Measurements from ENCODE around the gene GPR155. TPM values are rescaled to one million over a fixed set of nuclear protein-coding genes. Genes with fewer than 3 reads are reported as not detected.

GPR155 gene
- total RNA-seq, 2 experiments from 2014 or later = 1.9 TPM

GRCh38 chr2:174487820-174488162 is 962 bp upstream of the GPR155 start:
- Histone ChIP-seq H3K4me1 (ENCODE audit: insufficient read depth, low read length, poor library complexity, severe bottlenecking) (peaks cover 20% of the 10 kb centered on the region), H3K9me3 (ENCODE audit: low read length) (no peaks in the 10 kb centered on the region), H3K4me3 (ENCODE audit: low read depth, low read length, poor library complexity, severe bottlenecking) (peak overlapping the region; percentile 70), H3K79me2 (ENCODE audit: insufficient read depth, low read depth, low read length) (no peaks in the 10 kb centered on the region), H3K36me3 (ENCODE audit: insufficient read depth, low read length) (no peaks in the 10 kb centered on the region), H3K4me2 (ENCODE audit: low read length) (peak overlapping the region; percentile 78), H4K20me1 (ENCODE audit: insufficient read depth, low read length) (no peaks in the 10 kb centered on the region), H3K27ac (ENCODE audit: low read depth, low read length, poor library complexity, severe bottlenecking) (no peak overlapping the region), H3K9me2 (ENCODE audit: insufficient read depth, low read length) (no peaks in the 10 kb centered on the region), H2AFZ (ENCODE audit: low read length) (peak overlapping the region; percentile 98; the same call in 1 of the 2 replicates)
- ChIA-PET CTCF (ENCODE audit: unreplicated experiment) (no interaction called here), POLR2A (interaction anchor here (0.7 to 1.6 kb wide), 5 partner anchors 14 to 611 kb away, joined by 3 to 7 read pairs (median 4); no protein-coding TSS in a partner anchor)
- DNase-seq (ENCODE audit: low spot score) = no peak
- TSS peak; percentile 96 for BruUV-seq (replicated peaks)
- TF ChIP-seq EZH2phosphoT487 (IDR thresholded peaks at IDR 0.05; ENCODE audit: borderline replicate concordance, low read depth, low read length) = no peak
- no peak for TF ChIP-seq CTCF (conservative IDR thresholded peaks at IDR 0.05; ENCODE audit: low read length)
- intact Hi-C loops (cut with micrococcal nuclease; ENCODE audit: unreplicated experiment) = loop anchor here (2.0 kb wide), 1 partner anchor 105 kb away; no protein-coding TSS in a partner anchor

GRCh38 chr2:174487108-174487819 is 435 bp upstream of the GPR155 start:
- Histone ChIP-seq H3K9me3 (ENCODE audit: low read length) (no peaks in the 10 kb centered on the region), H3K4me2 (ENCODE audit: low read length) (peak overlapping the region; percentile 99), H3K27ac (ENCODE audit: low read depth, low read length, poor library complexity, severe bottlenecking) (peak overlapping the region; percentile 26), H2AFZ (ENCODE audit: low read length) (peak overlapping the region; percentile 98), H3K4me3 (ENCODE audit: low read depth, low read length, poor library complexity, severe bottlenecking) (peak overlapping the region; percentile 83), H3K4me1 (ENCODE audit: insufficient read depth, low read length, poor library complexity, severe bottlenecking) (peaks cover 18% of the 10 kb centered on the region), H4K20me1 (ENCODE audit: insufficient read depth, low read length) (no peaks in the 10 kb centered on the region), H3K79me2 (ENCODE audit: insufficient read depth, low read depth, low read length) (no peaks in the 10 kb centered on the region), H3K9me2 (ENCODE audit: insufficient read depth, low read length) (no peaks in the 10 kb centered on the region), H3K36me3 (ENCODE audit: insufficient read depth, low read length) (no peaks in the 10 kb centered on the region)
- intact Hi-C loops (cut with micrococcal nuclease; ENCODE audit: unreplicated experiment) = loop anchor here (2.0 kb wide), 1 partner anchor 106 kb away; no protein-coding TSS in a partner anchor
- POLR2A ChIA-PET = interaction anchor here (0.6 to 1.6 kb wide), 9 partner anchors 14 to 610 kb away, joined by 3 to 10 read pairs (median 4); partner anchors contain the start of gene WIPF1
- BruUV-seq (replicated peaks) = no TSS peak
- DNase-seq (ENCODE audit: low spot score) = peak; percentile 98
- CTCF ChIA-PET (ENCODE audit: unreplicated experiment) = no interaction called here
- TF ChIP-seq EZH2phosphoT487 (IDR thresholded peaks at IDR 0.05; ENCODE audit: borderline replicate concordance, low read depth, low read length) (no peak), CTCF (conservative IDR thresholded peaks at IDR 0.05; ENCODE audit: low read length) (no peak)
